GM12874 (cell line): ENCODE results near the gene RAPGEF1.

Source experiments
- TF ChIP-seq, protein P1 (sequence below): IDR thresholded peaks from 2 replicates; pipeline ENCODE4 v1.5.1; 2011; ENCODE audit warnings: low read depth, mild to moderate bottlenecking, control low read depth, low read length, moderate library complexity; ENCODE audit not compliant: insufficient read depth

RAPGEF1 gene

DNA sequence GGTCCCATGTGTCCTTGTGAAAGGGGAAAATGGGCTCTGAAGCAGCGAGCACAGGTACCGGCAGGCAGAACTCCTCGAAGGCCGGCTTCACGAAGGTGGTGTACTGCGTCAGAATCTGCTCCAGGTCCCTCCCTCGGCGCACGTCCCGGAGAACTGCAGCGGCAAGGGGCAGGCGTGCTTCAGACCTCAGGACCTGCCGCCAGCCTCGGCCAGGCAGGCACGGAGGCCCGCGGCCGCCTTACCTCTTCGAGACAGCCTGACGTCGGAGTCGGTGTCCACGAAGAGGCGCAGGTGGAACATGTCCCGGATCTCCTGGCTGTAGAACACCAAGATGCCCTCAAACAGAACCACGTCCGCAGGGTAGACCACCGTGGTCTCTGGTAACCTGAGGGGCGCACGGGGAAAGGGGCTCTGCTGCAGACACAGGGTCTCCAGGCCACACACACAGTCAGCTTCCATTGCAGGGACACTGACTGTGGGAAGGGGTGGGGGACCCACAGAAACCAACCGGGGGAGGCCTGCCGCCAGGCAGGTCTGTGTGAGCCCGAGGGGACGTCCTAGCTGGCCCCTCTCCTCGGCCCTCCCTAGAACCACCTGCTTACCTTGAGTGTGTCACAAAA is 210.9 kb downstream of the RAPGEF1 start:
- TF ChIP-seq, protein P1, sequence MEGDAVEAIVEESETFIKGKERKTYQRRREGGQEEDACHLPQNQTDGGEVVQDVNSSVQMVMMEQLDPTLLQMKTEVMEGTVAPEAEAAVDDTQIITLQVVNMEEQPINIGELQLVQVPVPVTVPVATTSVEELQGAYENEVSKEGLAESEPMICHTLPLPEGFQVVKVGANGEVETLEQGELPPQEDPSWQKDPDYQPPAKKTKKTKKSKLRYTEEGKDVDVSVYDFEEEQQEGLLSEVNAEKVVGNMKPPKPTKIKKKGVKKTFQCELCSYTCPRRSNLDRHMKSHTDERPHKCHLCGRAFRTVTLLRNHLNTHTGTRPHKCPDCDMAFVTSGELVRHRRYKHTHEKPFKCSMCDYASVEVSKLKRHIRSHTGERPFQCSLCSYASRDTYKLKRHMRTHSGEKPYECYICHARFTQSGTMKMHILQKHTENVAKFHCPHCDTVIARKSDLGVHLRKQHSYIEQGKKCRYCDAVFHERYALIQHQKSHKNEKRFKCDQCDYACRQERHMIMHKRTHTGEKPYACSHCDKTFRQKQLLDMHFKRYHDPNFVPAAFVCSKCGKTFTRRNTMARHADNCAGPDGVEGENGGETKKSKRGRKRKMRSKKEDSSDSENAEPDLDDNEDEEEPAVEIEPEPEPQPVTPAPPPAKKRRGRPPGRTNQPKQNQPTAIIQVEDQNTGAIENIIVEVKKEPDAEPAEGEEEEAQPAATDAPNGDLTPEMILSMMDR, result no peak

DNA sequence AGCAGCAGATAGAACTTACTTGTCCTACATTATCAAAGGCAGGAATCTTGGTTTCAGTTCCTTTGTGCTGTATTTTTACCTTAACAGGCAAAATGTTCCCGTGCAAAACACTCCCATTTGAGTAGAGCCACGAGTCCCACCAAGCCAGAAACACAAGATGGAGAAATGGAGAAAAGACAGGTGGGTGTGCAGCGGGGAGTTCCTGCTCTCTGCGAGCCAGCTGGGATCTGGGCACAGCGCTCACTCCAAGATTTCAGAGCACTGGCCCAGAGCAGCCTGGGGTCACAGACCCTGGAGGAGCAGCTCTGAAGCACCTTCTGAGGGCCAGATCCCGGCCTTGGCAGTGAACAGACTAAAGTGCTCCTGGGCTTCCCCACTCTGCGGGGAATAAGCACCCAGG is 211.7 kb downstream of the RAPGEF1 start:
- TF ChIP-seq, protein P1, result no peak
